WTC11 (cell line): ENCODE measurements around the gene FXYD5. TPM values are rescaled to one million over a fixed set of nuclear protein-coding genes. Genes with fewer than 3 reads are reported as not detected.

Experiments used
- ATAC-seq: fragments of 200-7000 bp; cut with Tn5 transposase; 2 replicates; pipeline ENCODE4 v1.10.0; 2021; ENCODE audit warnings: mild to moderate bottlenecking, moderate library complexity
- CTCF ChIA-PET: fragments of 300-600 bp; sonication (Branson Sonifier 250); formaldehyde crosslinking; loops from one replicate; lab custom pipeline; 2021; ENCODE audit warnings: antibody characterized with exemption; lab: Charles Lee
- POLR2A ChIA-PET: fragments of 350-600 bp; sonication (Branson Sonifier 250); formaldehyde crosslinking; loops from one replicate; lab custom pipeline; 2021; ENCODE audit warnings: antibody characterized with exemption; lab: Charles Lee
- DNase-seq: peaks from one replicate; pipeline ENCODE4 v3.0.0; 2021; ENCODE audit warnings: low spot score
- H3K27ac Mint-ChIP-seq: 2 replicates; pipeline ENCODE4 v1.8.0; 2021; ENCODE audit warnings: mixed read lengths
- H3K27me3 Mint-ChIP-seq: 2 replicates; pipeline ENCODE4 v1.8.0; 2021; ENCODE audit warnings: low read depth, mild to moderate bottlenecking, moderate library complexity, mixed read lengths
- H3K36me3 Mint-ChIP-seq: 2 replicates; pipeline ENCODE4 v1.8.0; 2021; ENCODE audit warnings: mixed read lengths
- H3K4me1 Mint-ChIP-seq: 2 replicates; pipeline ENCODE4 v1.8.0; 2022; ENCODE audit warnings: mixed read lengths
- H3K4me3 Mint-ChIP-seq: 2 replicates; pipeline ENCODE4 v1.8.0; 2021; ENCODE audit warnings: mild to moderate bottlenecking, moderate library complexity, mixed read lengths
- H3K9me3 Mint-ChIP-seq: 2 replicates; pipeline ENCODE4 v1.8.0; 2021; ENCODE audit warnings: mixed read lengths
- CREB1 ChIP-seq: sonication (generic); formaldehyde crosslinking; IDR thresholded peaks from 2 replicates; pipeline ENCODE4 v1.8.0; 2023; ENCODE audit warnings: mild to moderate bottlenecking, missing genetic modification reagents
- ETV6 ChIP-seq: sonication (generic); formaldehyde crosslinking; IDR thresholded peaks from 2 replicates; pipeline ENCODE4 v1.8.1; 2022; ENCODE audit warnings: mild to moderate bottlenecking, missing genetic modification reagents
- GRHL2 ChIP-seq: fragments of 250-450 bp; sonication (Bioruptor Pico); IDR thresholded peaks from 2 replicates; pipeline ENCODE4 v1.8.0; 2022; ENCODE audit warnings: mild to moderate bottlenecking, moderate library complexity; ENCODE audit not compliant: insufficient replicate concordance, severe bottlenecking
- HMGXB4 ChIP-seq: sonication (generic); formaldehyde crosslinking; IDR thresholded peaks from 2 replicates; pipeline ENCODE4 v1.8.1; 2023; ENCODE audit warnings: mild to moderate bottlenecking, moderate library complexity, missing genetic modification reagents
- JUN ChIP-seq: sonication (generic); formaldehyde crosslinking; IDR thresholded peaks from 2 replicates; pipeline ENCODE4 v1.8.0; 2023; ENCODE audit warnings: mild to moderate bottlenecking, missing genetic modification reagents
- NFE2L1 ChIP-seq: sonication (generic); formaldehyde crosslinking; IDR thresholded peaks from 2 replicates; pipeline ENCODE4 v1.8.1; 2023; ENCODE audit warnings: missing genetic modification reagents
- NR2C2 ChIP-seq: sonication (generic); formaldehyde crosslinking; IDR thresholded peaks from 2 replicates; pipeline ENCODE4 v1.8.0; 2022; ENCODE audit warnings: mild to moderate bottlenecking, missing genetic modification reagents
- SMAD4 ChIP-seq: sonication (generic); formaldehyde crosslinking; IDR thresholded peaks from 2 replicates; pipeline ENCODE4 v1.8.0; 2022; ENCODE audit warnings: mild to moderate bottlenecking, missing genetic modification reagents
- TEAD1 ChIP-seq: sonication (generic); formaldehyde crosslinking; IDR thresholded peaks from 2 replicates; pipeline ENCODE4 v1.8.0; 2022; ENCODE audit warnings: mild to moderate bottlenecking, missing genetic modification reagents
- USF1 ChIP-seq: sonication (generic); formaldehyde crosslinking; IDR thresholded peaks from 2 replicates; pipeline ENCODE4 v1.8.0; 2022; ENCODE audit warnings: mild to moderate bottlenecking, missing genetic modification reagents
- ZBTB43 ChIP-seq: sonication (generic); formaldehyde crosslinking; IDR thresholded peaks from 2 replicates; pipeline ENCODE4 v1.8.1; 2023; ENCODE audit warnings: mild to moderate bottlenecking, missing genetic modification reagents
- ZNF121 ChIP-seq: sonication (generic); formaldehyde crosslinking; IDR thresholded peaks from 2 replicates; pipeline ENCODE4 v1.8.0; 2023; ENCODE audit warnings: missing genetic modification reagents
- ZNF138 ChIP-seq: sonication (generic); formaldehyde crosslinking; conservative IDR thresholded peaks from 2 replicates; pipeline ENCODE4 v1.8.1; 2022; ENCODE audit warnings: mild to moderate bottlenecking, moderate library complexity, missing genetic modification reagents
- ZNF263 ChIP-seq: sonication (generic); formaldehyde crosslinking; IDR thresholded peaks from 2 replicates; pipeline ENCODE4 v1.8.1; 2022; ENCODE audit warnings: low read depth, mild to moderate bottlenecking, moderate library complexity, missing genetic modification reagents
- ZNF423 ChIP-seq: fragments of 250-450 bp; sonication (Bioruptor Pico); IDR thresholded peaks from 2 replicates; pipeline ENCODE4 v2.1.2; 2022; ENCODE audit warnings: mild to moderate bottlenecking, moderate library complexity
- ZNF512 ChIP-seq: sonication (generic); formaldehyde crosslinking; IDR thresholded peaks from 2 replicates; pipeline ENCODE4 v1.8.1; 2022; ENCODE audit warnings: missing genetic modification reagents, borderline replicate concordance
- total RNA-seq: library from RNA; stranded (reverse); gene quantifications from 3 replicates; pipeline ENCODE4 v1.2.3, GENCODE V29; 2021
- TF ChIP-seq, protein P1 (sequence below): sonication (generic); formaldehyde crosslinking; IDR thresholded peaks from 2 replicates; pipeline ENCODE4 v1.8.1; 2022; ENCODE audit warnings: low read depth, mild to moderate bottlenecking, moderate library complexity, missing genetic modification reagents, borderline replicate concordance
- TF ChIP-seq, protein P2 (sequence below): sonication (generic); formaldehyde crosslinking; conservative IDR thresholded peaks from 2 replicates; pipeline ENCODE4 v1.8.1; 2023; ENCODE audit warnings: mild to moderate bottlenecking, low read depth, missing genetic modification reagents, moderate library complexity
- TF ChIP-seq, protein P3 (sequence below): sonication (generic); formaldehyde crosslinking; IDR thresholded peaks from 2 replicates; pipeline ENCODE4 v1.8.1; 2023; ENCODE audit warnings: mild to moderate bottlenecking, missing genetic modification reagents, moderate library complexity
- TF ChIP-seq, protein P4 (sequence below): fragments of 250-450 bp; sonication (Bioruptor Pico); IDR thresholded peaks from 2 replicates; pipeline ENCODE4 v1.9.0; 2021; ENCODE audit warnings: moderate library complexity, mild to moderate bottlenecking, inconsistent platforms, borderline replicate concordance
- TF ChIP-seq, protein P5 (sequence below): sonication (generic); formaldehyde crosslinking; IDR thresholded peaks from 2 replicates; pipeline ENCODE4 v1.8.1; 2022; ENCODE audit warnings: mild to moderate bottlenecking, missing genetic modification reagents, moderate library complexity, borderline replicate concordance

FXYD5 gene
- total RNA-seq, 1 experiment from 2014 or later = 114 TPM

DNA sequence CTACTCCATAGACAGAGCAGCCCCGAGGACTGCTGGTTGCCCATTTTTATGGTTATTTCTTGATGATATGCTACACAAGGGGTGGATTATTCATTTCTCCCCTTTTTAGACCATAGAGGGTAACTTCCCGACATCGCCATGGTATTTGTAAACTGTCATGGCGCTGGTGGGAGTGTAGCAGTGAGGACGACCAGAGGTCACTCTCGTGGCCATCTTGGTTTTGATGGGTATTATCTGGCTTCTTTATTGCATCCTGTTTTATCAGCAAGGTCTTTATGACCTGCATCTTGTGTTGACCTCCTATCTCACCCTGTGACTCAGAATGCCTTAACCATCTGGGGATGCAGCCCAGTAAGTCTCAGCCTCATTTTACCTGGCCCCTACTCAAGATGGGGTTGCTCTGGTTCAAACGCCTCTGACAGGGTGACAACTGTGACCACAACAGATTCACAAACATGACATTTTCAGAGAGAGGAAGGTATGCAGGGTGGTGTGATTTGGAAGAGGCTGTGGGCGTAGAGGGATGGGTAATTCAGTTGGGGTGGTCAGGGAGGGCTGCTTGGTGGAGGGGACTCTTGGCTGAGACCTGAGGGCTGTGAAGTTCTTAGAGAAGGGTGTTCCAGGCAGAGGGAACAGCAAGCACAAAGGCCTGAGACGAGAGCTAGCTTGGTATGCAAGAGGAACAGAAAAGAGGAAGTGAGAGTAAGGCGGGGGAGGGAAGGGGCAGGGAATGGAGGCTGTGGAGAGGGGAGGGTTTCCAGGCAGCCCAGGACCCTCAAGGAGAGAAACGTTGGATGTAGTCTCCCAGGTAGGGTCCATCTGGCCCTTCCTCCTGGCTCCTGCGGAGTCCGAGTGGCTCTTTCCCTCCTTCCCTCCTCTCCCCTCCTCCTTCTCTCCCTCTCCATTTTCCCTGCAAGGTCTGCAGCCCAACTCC lies 50.5 kb downstream of the FXYD5 start (continued):
- TF ChIP-seq, protein P1, sequence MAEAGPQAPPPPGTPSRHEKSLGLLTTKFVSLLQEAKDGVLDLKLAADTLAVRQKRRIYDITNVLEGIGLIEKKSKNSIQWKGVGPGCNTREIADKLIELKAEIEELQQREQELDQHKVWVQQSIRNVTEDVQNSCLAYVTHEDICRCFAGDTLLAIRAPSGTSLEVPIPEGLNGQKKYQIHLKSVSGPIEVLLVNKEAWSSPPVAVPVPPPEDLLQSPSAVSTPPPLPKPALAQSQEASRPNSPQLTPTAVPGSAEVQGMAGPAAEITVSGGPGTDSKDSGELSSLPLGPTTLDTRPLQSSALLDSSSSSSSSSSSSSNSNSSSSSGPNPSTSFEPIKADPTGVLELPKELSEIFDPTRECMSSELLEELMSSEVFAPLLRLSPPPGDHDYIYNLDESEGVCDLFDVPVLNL (CRISPR knock-in tag) = no peak
- TF ChIP-seq, protein P2, sequence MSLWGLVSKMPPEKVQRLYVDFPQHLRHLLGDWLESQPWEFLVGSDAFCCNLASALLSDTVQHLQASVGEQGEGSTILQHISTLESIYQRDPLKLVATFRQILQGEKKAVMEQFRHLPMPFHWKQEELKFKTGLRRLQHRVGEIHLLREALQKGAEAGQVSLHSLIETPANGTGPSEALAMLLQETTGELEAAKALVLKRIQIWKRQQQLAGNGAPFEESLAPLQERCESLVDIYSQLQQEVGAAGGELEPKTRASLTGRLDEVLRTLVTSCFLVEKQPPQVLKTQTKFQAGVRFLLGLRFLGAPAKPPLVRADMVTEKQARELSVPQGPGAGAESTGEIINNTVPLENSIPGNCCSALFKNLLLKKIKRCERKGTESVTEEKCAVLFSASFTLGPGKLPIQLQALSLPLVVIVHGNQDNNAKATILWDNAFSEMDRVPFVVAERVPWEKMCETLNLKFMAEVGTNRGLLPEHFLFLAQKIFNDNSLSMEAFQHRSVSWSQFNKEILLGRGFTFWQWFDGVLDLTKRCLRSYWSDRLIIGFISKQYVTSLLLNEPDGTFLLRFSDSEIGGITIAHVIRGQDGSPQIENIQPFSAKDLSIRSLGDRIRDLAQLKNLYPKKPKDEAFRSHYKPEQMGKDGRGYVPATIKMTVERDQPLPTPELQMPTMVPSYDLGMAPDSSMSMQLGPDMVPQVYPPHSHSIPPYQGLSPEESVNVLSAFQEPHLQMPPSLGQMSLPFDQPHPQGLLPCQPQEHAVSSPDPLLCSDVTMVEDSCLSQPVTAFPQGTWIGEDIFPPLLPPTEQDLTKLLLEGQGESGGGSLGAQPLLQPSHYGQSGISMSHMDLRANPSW (CRISPR knock-in tag) = no peak
- TF ChIP-seq TEAD1 (0 out of 2 replicates have a peak, but pooled peaks have one; percentile 35), ZNF423 (no peak)

DNA sequence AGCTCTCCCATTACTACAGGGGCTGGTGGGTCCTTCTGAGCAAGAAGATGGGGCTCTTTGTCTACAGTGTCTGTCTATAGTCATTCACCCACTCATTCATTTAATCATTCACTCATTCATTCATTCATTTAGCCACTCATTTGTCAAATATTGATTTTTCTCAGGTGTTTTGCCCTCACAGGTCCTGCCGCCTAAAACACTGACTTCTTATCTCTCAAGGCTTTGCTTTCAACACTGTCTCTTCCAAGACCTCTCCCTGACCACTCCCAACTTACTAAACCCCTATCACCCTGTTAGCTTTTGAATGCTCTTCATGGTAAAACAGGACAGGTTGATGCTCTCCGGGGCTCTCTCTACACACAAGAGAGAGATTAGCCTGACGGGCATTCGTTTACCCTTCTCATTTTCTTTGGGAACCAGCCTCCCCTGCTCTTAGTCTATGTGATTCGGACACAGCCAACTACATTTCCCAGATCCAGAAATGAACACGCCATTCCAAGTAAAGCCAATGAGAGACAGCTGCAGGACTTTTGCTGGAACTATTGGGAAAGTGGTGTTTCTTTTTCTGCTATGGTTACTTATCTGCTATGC lies 51.3 kb downstream of the FXYD5 start:
- TF ChIP-seq, protein P3, sequence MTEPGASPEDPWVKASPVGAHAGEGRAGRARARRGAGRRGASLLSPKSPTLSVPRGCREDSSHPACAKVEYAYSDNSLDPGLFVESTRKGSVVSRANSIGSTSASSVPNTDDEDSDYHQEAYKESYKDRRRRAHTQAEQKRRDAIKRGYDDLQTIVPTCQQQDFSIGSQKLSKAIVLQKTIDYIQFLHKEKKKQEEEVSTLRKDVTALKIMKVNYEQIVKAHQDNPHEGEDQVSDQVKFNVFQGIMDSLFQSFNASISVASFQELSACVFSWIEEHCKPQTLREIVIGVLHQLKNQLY (CRISPR knock-in tag) = no peak
- TF ChIP-seq ZNF121 (CRISPR knock-in tag) = no peak
- TF ChIP-seq ZBTB43 (CRISPR knock-in tag) = no peak
- TF ChIP-seq, protein P4, sequence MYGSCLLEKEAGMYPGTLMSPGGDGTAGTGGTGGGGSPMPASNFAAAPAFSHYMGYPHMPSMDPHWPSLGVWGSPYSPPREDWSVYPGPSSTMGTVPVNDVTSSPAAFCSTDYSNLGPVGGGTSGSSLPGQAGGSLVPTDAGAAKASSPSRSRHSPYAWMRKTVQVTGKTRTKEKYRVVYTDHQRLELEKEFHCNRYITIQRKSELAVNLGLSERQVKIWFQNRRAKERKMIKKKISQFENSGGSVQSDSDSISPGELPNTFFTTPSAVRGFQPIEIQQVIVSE (CRISPR knock-in tag) = no peak
- no peak for TF ChIP-seq SMAD4 (CRISPR knock-in tag)
- TF ChIP-seq USF1 = no peak
- TF ChIP-seq, protein P5, sequence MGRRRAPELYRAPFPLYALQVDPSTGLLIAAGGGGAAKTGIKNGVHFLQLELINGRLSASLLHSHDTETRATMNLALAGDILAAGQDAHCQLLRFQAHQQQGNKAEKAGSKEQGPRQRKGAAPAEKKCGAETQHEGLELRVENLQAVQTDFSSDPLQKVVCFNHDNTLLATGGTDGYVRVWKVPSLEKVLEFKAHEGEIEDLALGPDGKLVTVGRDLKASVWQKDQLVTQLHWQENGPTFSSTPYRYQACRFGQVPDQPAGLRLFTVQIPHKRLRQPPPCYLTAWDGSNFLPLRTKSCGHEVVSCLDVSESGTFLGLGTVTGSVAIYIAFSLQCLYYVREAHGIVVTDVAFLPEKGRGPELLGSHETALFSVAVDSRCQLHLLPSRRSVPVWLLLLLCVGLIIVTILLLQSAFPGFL (CRISPR knock-in tag) = no peak
- no peak for TF ChIP-seq HMGXB4 (CRISPR knock-in tag)
- TF ChIP-seq ZNF263 (CRISPR knock-in tag) = no peak
- no peak for TF ChIP-seq ZNF138 (CRISPR knock-in tag)
- TF ChIP-seq GRHL2 (CRISPR knock-in tag) = no peak
- TF ChIP-seq TEAD1 = no peak
- TF ChIP-seq JUN (CRISPR knock-in tag) = no peak
- TF ChIP-seq CREB1 (CRISPR knock-in tag) = no peak
- no peak for TF ChIP-seq NR2C2 (CRISPR knock-in tag)
- TF ChIP-seq ZNF512 (CRISPR knock-in tag) = no peak
- no peak for TF ChIP-seq NFE2L1
- no peak for TF ChIP-seq ETV6 (CRISPR knock-in tag)
- ATAC-seq (no peak), DNase-seq (no peak)
- Mint-ChIP-seq H3K4me1 (peaks cover 52% of the 10 kb centered on the region), H3K9me3 (peaks cover 10% of the 10 kb centered on the region), H3K4me3 (no peak overlapping the region), H3K27me3 (peaks cover 6% of the 10 kb centered on the region), H3K27ac (peak overlapping the region; percentile 89), H3K36me3 (0 out of 2 replicates have a peak, but pooled peaks cover 4% of the 10 kb centered on the region)
- ChIA-PET CTCF (interaction anchor here (0.8 to 1.3 kb wide), 2 partner anchors 42 to 64 kb away, joined by 3 read pairs; no protein-coding TSS in a partner anchor), POLR2A (interaction anchor here (0.7 kb wide), 1 partner anchor 165 kb away, joined by 5 read pairs; no protein-coding TSS in a partner anchor)
